HepG2 (cell line): Measurements from ENCODE around the gene FHIP2A. TPM values are rescaled to one million over a fixed set of nuclear protein-coding genes. Genes with fewer than 3 reads are reported as not detected.

Experiments
- ATAC-seq: fragments of 200-7000 bp; cut with Tn5 transposase; 3 replicates; pipeline ENCODE4 v1.9.1; 2020; ENCODE audit warnings: mild to moderate bottlenecking, moderate library complexity
- BruUV-seq: library from RNA; stranded (reverse); fragments of 400-500 nt; replicated peaks from 2 replicates; lab custom pipeline; 2021; lab: Mats Ljungman, UMichigan
- CTCF ChIA-PET: fragments of 300-600 bp; formaldehyde crosslinking; extraction: SDS; loops from one replicate; lab custom pipeline; 2021; ENCODE audit warnings: low total read pairs, inconsistent platforms, low intra/inter-chr PET ratio; lab: Yijun Ruan, JAX
- POLR2A ChIA-PET: fragments of 350-600 bp; sonication (Branson Sonifier 250); formaldehyde crosslinking; loops from one replicate; lab custom pipeline; 2020; ENCODE audit warnings: antibody characterized with exemption, inconsistent platforms; lab: Yijun Ruan, JAX
- DNase-seq: peaks from one replicate; pipeline ENCODE4 v3.0.0-alpha.2; 2015; ENCODE audit warnings: low spot score
- FAIRE-seq: peaks from 3 replicates; lab custom pipeline; 2011; peaks lifted over from hg19 to GRCh38; lab: Jason Lieb, UNC
- H2AFZ ChIP-seq: one replicate; pipeline ENCODE4 v1.6.1; 2011; ENCODE audit warnings: low read length, inconsistent platforms
- H3K27ac ChIP-seq: fragments of 300-600 bp; 3 replicates; pipeline ENCODE4 v1.8.0; 2011; ENCODE audit warnings: mixed run types, mild to moderate bottlenecking, mixed read lengths, low read length, inconsistent platforms; ENCODE audit not compliant: insufficient read depth; ENCODE audit errors: extremely low read length
- H3K27me3 ChIP-seq, 2 experiments: fragments of 200-600 bp in 1 of 2; 2 replicates in 1 of 2; 3 replicates in 1 of 2; pipeline versions ENCODE4 v1.6.0 to v1.8.0; 2011; ENCODE audit warnings: low read length in 2 of 2, mild to moderate bottlenecking in 2 of 2, moderate library complexity in 2 of 2, inconsistent platforms in 1 of 2; ENCODE audit not compliant: insufficient read depth in 2 of 2, control insufficient read depth in 1 of 2
- H3K36me3 ChIP-seq, 2 experiments: fragments of 200-600 bp in 1 of 2; replicated peaks in 1 of 2; 2 replicates in 1 of 2; 3 replicates in 1 of 2; pipeline versions ENCODE4 v1.5.1 to v1.8.0; 2011; ENCODE audit warnings: low read length in 2 of 2, inconsistent platforms in 1 of 2; ENCODE audit not compliant: insufficient read depth in 2 of 2, control insufficient read depth in 1 of 2
- H3K4me1 ChIP-seq: 2 replicates; pipeline ENCODE4 v1.5.1; 2012; ENCODE audit warnings: low read length, inconsistent platforms; ENCODE audit not compliant: insufficient read depth
- H3K4me2 ChIP-seq: 2 replicates; pipeline ENCODE4 v1.6.0; 2011; ENCODE audit warnings: low read depth, low read length, inconsistent platforms
- H3K4me3 ChIP-seq, 3 experiments: fragments of 200-600 bp in 1 of 3; sonication (generic), shearing (Covaris generic) in 1 of 3; replicated peaks in 1 of 3; 2 replicates each; pipeline ENCODE4 v1.5.1; 2011 to 2016; ENCODE audit warnings: low read length in 3 of 3, inconsistent platforms in 2 of 3, low read depth in 2 of 3, mild to moderate bottlenecking in 2 of 3, control low read depth in 1 of 3, mixed read lengths in 1 of 3; ENCODE audit not compliant: insufficient read depth in 1 of 3
- H3K79me2 ChIP-seq: one replicate; pipeline ENCODE4 v1.6.1; 2011; ENCODE audit warnings: low read length, inconsistent platforms; ENCODE audit not compliant: insufficient read depth
- H3K9ac ChIP-seq: 2 replicates; pipeline ENCODE4 v1.6.0; 2011; ENCODE audit warnings: mild to moderate bottlenecking, low read depth, low read length, inconsistent platforms; ENCODE audit not compliant: insufficient read depth
- H3K9me3 ChIP-seq: 2 replicates; pipeline ENCODE4 v1.5.1; 2012; ENCODE audit warnings: mild to moderate bottlenecking, low read length
- H4K20me1 ChIP-seq: 2 replicates; pipeline ENCODE4 v1.6.0; 2011; ENCODE audit warnings: inconsistent platforms, mild to moderate bottlenecking, low read length, moderate library complexity; ENCODE audit not compliant: insufficient read depth
- KLF11 ChIP-seq: IDR thresholded peaks from 2 replicates; pipeline ENCODE4 v1.6.1; 2016; ENCODE audit warnings: missing compliant biosample characterization
- KLF15 ChIP-seq: sonication (generic); formaldehyde crosslinking; IDR thresholded peaks from 2 replicates; pipeline ENCODE4 v1.8.1; 2023; ENCODE audit warnings: borderline replicate concordance, mild to moderate bottlenecking, inconsistent platforms, missing genetic modification reagents, mixed read lengths
- RXRA ChIP-seq: sonication (generic); formaldehyde crosslinking; IDR thresholded peaks from 2 replicates; pipeline ENCODE4 v1.5.1; 2020; ENCODE audit warnings: missing genetic modification reagents
- TEF ChIP-seq: sonication (generic); formaldehyde crosslinking; IDR thresholded peaks from 2 replicates; pipeline ENCODE4 v1.5.0; 2020; ENCODE audit warnings: missing genetic modification reagents
- TOPORS ChIP-seq: sonication (generic); formaldehyde crosslinking; IDR thresholded peaks from 2 replicates; pipeline ENCODE4 v1.8.0; 2023; ENCODE audit warnings: mild to moderate bottlenecking, missing genetic modification reagents
- TRIM24 ChIP-seq: sonication (generic); formaldehyde crosslinking; IDR thresholded peaks from 2 replicates; pipeline ENCODE4 v1.8.0; 2022; ENCODE audit warnings: mild to moderate bottlenecking, missing genetic modification reagents
- ZBTB44 ChIP-seq: sonication (generic); formaldehyde crosslinking; IDR thresholded peaks from 2 replicates; pipeline ENCODE4 v1.4.0; 2020; ENCODE audit warnings: missing genetic modification reagents
- ZNF605 ChIP-seq: sonication (generic); formaldehyde crosslinking; IDR thresholded peaks from 2 replicates; pipeline ENCODE4 v1.8.0; 2022; ENCODE audit warnings: mild to moderate bottlenecking, missing genetic modification reagents
- ZNF639 ChIP-seq: conservative IDR thresholded peaks from 2 replicates; pipeline ENCODE4 v1.6.1; 2018; ENCODE audit warnings: missing genetic modification reagents
- ZNF839 ChIP-seq: sonication (generic); formaldehyde crosslinking; IDR thresholded peaks from 2 replicates; pipeline ENCODE4 v1.4.0; 2020; ENCODE audit warnings: missing genetic modification reagents, mild to moderate bottlenecking, borderline replicate concordance
- WGBS: methylation state at CpG from one replicate; pipeline ENCODE4 v1.1.6; 2017; ENCODE audit warnings: low lambda C conversion rate; 5-methylcytosine and 5-hydroxymethylcytosine counted together
- in situ Hi-C: cut with HindIII; loops from 2 replicates; pipeline ENCODE4 v1.10.0; 2017; ENCODE audit warnings: low pct_unique_long_range_greater_than_20kb; ENCODE audit not compliant: extremely low pct_ligation_motif_present
- intact Hi-C: fragments of 100-400 bp; cut with micrococcal nuclease; formaldehyde crosslinking; loops from one replicate; pipeline ENCODE4 v1.10.0; 2022; ENCODE audit not compliant: unreplicated experiment
- polyA plus RNA-seq, 8 experiments: library from polyadenylated mRNA; depleted of rRNA in 3 of 8; stranded (reverse) in 7 of 8; unstranded in 1 of 8; fragments of >200 nt; fragmentation: Illumina TruSeq in 4 of 8; extraction: Trizol in 4 of 8; gene quantifications; 2 replicates each; pipeline versions ENCODE4 v1.2.1 to v1.2.3, GENCODE V29; 2011 to 2016; ENCODE audit warnings: low read depth in 4 of 8, missing spikeins in 1 of 8, mixed read lengths in 1 of 8; ENCODE audit not compliant: insufficient read depth in 1 of 8
- total RNA-seq, 5 experiments: library from RNA; depleted of rRNA; stranded (reverse); fragments of >200 nt; fragmentation: Illumina TruSeq; extraction: Trizol; gene quantifications; 2 replicates each; pipeline ENCODE4 v1.2.3, GENCODE V29; 2016; ENCODE audit warnings: low read depth in 1 of 5
- TF ChIP-seq, protein P1 (sequence below): sonication (generic); formaldehyde crosslinking; IDR thresholded peaks from 2 replicates; pipeline ENCODE4 v1.4.0; 2020; ENCODE audit warnings: missing genetic modification reagents, borderline replicate concordance

FHIP2A gene
- total and polyA plus RNA-seq, 2 of the 13 experiments (the other 11 are each of a cell fraction or from before 2014, with no cell fraction given), result 6.5 to 8.3 TPM

DNA sequence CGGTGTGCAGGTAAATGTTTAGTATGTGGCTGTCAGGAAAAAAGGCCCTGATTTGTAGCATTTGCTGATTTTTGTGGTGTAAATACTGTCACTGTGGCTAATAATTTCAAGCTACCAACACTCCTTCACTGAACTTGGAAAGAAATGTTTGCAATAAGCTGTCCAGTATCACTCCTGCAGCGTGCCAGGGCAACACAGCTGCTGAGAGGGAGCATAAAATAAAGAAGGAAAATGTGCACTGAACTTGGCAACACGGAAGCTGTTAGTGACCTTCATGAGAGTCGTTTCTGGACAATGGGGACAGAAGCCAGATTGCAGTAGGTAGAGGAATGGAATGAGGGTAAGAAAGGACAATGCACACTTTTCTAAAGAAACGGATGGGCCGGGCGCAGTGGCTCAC lies 37.9 kb upstream of the FHIP2A start:
- in situ Hi-C loops, result no loop called here

More for the DNA sequence above, 37.9 kb upstream of the FHIP2A start:
- ChIA-PET CTCF (no interaction called here), POLR2A (no interaction called here)
- Histone ChIP-seq H3K27me3 (no peaks in the 10 kb centered on the region; a peak in 1 of 5 replicates), H3K36me3 (no peaks in the 10 kb centered on the region), H3K4me2 (no peak overlapping the region), H4K20me1 (no peaks in the 10 kb centered on the region), H3K79me2 (no peaks in the 10 kb centered on the region), H3K4me1 (no peaks in the 10 kb centered on the region), H3K9ac (no peak overlapping the region), H3K4me3 (no peak overlapping the region), H3K9me3 (no peaks in the 10 kb centered on the region), H3K27ac (no peak overlapping the region), H2AFZ (no peak overlapping the region)
- intact Hi-C loops, result no loop called here
- DNase-seq (no peak), FAIRE-seq (no peak), ATAC-seq (no peak)
- WGBS, result 45% methylated on average over 7 of the region's 7 CpGs
- BruUV-seq, result no TSS peak
- TF ChIP-seq ZNF605 (CRISPR knock-in tag) (no peak), KLF11 (CRISPR knock-in tag) (no peak), ZBTB44 (CRISPR knock-in tag) (no peak), TEF (no peak), KLF15 (CRISPR knock-in tag) (no peak), RXRA (CRISPR knock-in tag) (no peak), ZNF639 (CRISPR knock-in tag) (no peak), ZNF839 (CRISPR knock-in tag) (no peak), TRIM24 (CRISPR knock-in tag) (no peak), TOPORS (CRISPR knock-in tag) (no peak)
- TF ChIP-seq, protein P1, sequence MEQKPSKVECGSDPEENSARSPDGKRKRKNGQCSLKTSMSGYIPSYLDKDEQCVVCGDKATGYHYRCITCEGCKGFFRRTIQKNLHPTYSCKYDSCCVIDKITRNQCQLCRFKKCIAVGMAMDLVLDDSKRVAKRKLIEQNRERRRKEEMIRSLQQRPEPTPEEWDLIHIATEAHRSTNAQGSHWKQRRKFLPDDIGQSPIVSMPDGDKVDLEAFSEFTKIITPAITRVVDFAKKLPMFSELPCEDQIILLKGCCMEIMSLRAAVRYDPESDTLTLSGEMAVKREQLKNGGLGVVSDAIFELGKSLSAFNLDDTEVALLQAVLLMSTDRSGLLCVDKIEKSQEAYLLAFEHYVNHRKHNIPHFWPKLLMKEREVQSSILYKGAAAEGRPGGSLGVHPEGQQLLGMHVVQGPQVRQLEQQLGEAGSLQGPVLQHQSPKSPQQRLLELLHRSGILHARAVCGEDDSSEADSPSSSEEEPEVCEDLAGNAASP (CRISPR knock-in tag), result no peak
